Measurements from ENCODE around the gene SERPINB10.
A peak's percentile ranks its signal among the peaks of the same experiment; 100 is the strongest.
"Not testable (repeated sequence)": the region's sequence is repeated elsewhere in the genome, so short reads cannot be mapped to it uniquely, and the experiment has no call there.

The SERPINB10 gene

DNA sequence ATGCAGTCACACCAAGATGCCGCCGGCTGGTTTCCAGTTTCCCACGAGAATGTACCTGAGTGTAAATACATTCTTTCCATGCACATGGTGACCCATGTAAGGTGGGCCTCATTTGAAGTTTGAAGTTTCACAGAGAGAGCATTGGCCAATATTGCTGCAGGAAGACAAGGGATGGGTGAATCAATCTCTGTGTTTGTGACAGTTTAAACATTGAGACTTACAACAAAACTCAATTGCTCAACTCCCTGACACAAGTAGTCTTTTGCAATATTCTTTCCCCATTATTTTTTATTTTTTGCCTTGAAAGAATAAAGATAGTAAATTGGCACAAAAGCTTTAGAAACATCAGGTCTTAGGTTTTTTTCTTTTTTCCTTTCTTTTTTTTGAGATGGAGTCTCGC, 15.2 kb upstream of the SERPINB10 start:
- no peak for DNase-seq (ENCODE audit: low spot score)

DNA sequence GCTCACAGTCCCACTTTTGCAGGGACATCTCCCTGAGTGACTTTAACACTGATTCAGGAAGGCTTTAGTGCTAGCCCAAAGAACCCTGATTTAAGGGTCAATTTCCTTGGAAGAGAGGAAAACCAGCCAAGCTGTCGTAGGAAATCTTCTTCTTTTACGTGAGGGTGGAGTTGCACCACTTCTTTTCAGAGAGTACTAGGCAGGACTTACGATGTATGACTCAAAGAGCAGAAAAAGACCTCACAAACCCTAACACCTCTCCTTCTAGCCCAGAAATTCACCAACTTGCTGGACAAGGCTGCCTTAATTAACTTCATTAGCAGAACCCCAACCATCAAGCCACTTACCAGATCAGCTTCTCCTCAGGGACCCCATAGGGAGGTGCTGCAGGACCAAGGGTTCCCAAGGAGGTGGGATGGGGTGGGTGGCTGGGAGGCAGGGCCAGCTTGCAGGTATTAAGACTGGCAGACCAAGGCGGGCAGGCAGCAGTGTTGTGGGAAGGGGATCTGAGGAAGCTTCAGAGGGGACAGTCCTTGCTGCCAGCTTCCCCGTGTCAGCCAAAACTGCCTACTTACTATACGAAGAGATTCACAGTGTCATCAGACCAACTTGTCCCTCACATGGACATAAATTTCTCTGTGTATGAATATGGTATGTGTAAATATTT, 13.5 kb upstream of the SERPINB10 start:
- DNase-seq (ENCODE audit: low spot score): no peak

DNA sequence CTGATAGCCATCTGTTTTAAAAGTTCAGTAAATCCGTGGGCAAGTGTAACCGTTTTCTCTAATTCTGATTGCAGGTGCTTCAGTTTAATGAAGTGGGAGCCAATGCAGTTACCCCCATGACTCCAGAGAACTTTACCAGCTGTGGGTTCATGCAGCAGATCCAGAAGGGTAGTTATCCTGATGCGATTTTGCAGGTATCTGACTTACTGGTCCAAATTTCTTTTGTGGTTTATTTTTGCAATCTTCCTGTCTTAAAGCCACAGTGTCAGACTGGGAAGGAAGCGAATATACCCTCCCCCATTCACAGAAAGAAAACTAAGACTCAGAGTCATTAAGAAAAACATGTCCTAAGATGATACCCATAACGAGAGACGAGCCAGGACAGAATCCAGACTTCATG, 12.6 kb upstream of the SERPINB10 start:
- no peak for DNase-seq (ENCODE audit: low spot score)

DNA sequence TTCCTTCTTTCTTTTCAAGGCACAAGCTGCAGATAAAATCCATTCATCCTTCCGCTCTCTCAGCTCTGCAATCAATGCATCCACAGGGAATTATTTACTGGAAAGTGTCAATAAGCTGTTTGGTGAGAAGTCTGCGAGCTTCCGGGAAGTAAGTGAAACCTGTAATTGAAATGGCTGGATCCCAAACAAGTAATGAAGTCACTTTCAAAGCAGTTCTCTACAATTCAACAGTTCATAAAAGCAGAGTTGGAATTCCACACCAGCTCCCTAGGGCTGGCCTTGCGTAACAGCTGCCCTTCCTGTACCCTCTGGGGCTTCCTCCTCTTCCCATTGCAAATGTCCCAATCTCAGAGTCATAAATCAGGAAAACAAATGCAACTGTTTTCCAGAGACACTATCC, 10.7 kb upstream of the SERPINB10 start:
- no peak for DNase-seq (ENCODE audit: low spot score)

DNA sequence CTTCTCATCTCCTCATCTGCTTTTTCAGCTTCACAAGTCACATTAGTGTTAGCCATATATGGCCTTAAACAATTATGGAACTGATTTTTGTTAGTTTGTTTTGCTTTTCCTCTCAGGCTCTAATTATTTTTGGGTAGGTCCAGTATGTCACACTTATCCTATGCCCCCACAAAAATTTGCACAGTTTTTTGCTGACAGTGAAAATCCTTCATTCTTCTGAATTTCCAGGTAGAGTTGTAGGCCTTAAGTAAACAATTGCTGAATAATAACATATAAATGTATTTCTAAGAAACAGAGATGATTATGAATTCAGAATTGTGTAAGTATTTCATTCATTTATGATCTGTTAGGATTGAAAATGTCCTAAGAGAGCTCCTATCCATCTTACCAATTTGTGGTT, 8.6 kb upstream of the SERPINB10 start:
- no peak for DNase-seq (ENCODE audit: low spot score)

DNA sequence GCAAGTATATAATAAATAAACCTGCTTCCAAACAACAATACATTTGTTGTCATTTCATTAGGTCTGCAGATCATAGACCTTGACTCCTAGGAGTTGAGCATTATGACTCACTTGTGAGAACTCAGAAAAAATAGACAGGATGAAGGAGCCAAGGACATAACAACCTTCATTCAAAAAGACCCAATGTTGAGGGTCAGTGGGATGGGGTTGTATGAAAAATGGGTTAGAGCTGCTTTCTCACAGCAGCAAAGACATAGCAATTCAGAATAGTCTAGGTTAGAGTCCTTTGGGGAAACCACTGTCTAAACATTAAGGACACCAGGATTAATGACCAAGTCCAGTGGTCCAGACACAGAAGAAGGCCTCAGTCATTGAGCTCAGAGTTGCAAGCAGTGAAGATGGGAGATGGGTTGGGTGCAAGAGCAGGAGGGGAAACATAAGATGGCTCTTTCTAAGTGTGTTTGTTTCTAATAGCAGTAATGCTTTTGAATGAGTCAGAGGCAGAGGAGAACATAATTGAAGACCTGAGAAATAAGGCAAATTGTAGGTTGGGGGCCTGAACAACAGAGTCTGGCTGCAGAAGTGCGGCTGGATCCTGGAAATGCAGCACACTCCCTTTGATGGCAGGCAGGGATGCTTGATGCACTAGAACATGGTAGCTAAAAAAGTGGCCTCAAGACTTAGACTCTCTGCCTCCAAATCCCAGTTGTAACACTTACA, 3.7 kb upstream of the SERPINB10 start:
- no peak for DNase-seq (ENCODE audit: low spot score)

DNA sequence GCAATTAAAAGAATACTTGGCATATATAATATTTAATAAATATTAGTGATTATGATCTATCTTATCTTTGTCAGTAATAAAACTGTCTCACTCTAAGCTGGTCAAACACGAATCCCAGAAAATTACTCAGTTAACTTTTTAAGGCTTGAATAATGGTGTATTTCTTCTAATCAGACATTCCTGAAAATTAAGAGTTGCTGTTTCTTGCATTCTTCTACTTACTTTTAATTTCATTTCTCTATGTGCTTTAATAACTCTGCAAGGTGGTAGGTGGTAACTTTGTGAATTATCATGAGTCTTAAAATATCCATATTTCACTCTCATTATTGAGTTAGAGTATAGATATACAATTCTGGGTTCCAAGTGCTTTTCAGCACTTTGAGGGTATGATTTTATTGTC, 3.1 kb upstream of the SERPINB10 start:
- DNase-seq (ENCODE audit: low spot score): no peak

DNA sequence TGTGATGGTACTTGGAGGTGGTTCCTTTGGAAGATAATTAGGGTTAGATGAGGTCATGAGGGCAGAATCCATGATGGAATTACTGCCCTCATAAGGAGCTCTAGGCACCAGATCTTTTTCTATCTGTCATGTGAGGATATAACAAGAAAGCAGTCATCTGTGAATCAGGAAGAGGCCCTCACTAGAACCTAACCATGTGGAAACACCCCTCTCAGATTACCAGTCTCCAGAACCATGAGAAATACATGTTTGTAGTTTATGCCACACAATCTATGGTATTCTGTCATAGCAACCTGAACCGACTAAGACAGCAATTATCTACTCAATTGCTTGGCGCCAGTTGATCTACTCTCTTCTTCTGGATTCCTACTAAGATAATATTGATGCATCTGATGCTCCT, 2.4 kb upstream of the SERPINB10 start:
- DNase-seq (ENCODE audit: low spot score): no peak

DNA sequence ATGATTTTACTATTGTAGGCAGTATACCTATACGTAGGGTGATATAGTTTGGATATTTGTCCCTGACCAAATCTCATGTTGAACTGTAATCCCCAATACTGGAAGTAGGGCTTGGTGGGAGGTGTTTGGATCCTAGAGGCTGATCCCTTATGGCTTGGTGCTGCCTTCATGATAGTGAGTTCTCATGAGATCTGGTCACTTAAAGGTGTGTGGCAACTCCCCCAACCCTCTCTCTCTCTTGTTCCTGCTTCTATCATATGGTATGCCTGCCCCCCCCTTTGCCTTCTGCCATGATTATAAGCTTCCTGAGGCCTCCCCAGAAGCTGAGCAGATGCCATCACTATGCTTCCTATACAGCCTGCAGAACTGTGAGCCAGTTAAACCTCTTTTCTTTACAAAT, 1.7 kb upstream of the SERPINB10 start:
- no peak for DNase-seq (ENCODE audit: low spot score)

DNA sequence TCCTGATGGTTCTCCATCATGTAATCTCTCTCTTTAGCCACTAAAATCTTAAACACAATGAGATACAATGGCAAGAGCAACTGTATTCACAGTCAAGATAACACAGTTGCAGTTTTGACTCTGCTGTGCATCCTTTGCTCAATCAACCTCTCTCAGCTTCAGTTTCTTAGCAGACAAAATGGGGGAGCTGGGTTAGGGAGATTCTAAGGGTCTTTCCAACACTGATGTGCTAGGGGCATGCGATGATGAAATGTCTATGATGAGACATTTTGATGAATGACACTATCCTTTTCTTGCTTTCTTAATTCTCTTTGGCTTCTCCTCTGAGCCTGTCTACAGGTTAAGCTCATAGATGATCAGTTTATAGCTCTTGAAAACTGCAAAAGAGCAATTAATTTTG, 1.1 kb downstream of the SERPINB10 start:
- no peak for DNase-seq (ENCODE audit: low spot score)

DNA sequence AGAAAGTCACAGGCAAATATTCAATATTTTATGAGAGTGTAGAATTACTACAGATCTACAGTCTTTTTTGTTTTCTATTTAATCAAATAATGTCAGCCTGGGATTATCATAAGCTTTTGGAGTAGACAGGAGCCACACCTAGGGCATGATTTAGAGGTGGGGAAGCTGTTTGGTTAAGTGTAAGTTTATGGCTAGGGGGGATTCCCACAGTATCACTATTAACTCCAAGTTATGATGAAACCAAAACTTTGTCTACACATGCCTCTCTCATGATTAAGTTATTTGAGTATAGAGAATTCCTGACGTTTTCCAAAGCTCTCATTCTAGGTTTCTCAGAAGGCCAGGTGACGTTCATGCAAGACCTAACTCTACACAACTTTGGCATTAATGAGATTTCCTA, 2.1 kb downstream of the SERPINB10 start:
- DNase-seq (ENCODE audit: low spot score): no peak

DNA sequence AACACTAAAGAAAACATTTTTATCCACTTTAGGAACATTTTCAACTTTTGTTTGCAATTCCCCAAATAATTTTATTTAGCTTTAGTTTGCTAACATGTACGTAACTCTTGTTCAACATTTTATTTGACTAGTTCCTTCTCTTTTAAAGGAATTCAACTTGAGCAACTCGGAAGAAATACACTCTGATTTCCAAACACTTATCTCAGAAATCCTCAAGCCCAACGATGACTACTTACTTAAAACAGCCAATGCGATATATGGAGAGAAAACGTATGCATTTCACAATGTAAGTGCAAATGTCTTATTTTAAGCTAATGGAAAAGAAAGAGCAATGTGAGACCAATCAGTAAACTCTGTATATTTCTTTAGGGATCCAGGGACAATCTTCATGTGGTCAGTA, 10.1 kb downstream of the SERPINB10 start:
- DNase-seq (ENCODE audit: low spot score): no peak

DNA sequence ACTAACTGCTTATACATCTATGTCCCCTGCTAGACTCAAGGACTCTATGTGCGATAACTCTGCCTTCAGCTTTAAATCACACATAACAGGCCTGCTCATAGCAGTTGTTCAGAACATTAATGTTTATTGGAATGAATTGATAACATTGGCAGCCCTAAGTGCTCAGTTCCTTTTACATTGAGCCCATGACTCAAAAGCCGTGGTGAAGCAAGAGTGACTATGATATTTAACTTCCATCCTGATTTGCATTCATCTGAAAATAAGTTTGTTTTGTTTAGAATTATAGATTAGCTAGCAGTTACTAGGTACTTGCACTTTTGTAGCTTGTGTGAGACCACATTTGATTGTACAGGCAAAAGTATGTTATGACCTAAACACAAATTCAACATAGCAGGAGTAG, 14.3 kb downstream of the SERPINB10 start:
- no peak for DNase-seq (ENCODE audit: low spot score)

DNA sequence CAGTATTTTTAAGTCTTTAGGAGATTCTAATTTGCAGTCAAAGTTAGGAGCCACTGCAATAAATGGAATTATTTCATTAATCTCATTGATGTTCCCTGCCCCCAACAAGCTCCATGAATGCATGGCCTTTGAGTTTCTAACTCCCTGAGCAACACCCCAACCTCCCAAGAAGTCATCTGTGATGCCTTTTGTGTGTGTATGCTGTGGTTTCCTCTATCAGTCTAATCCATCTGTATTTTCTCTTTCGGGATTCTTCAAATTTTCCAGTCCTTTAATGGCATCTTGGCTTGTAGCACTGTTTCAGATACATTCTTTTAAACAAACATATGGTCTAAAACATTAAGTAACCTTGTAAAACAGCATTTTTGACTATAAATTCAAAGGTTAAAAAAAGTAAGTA, 16.8 kb downstream of the SERPINB10 start:
- DNase-seq (ENCODE audit: low spot score): no peak

DNA sequence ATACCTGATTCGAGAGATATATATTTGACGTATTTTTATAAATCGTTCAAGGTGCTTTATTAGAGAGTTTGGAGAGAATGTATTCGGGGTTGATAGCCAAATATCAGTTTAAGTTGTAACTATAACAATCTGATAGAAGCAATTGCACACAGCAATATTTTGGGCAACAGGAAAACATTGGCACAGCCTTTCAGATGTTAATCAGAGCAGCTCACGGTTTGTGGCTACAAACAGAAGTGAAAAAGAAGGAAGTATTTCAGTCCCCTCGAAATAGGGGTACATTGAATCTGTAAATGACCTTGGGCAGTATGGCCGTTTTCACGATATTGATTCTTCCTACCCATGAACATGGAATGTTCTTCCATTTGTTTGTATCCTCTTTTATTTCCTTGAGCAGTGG, 20.6 kb downstream of the SERPINB10 start:
- no peak for DNase-seq (ENCODE audit: low spot score)

DNA sequence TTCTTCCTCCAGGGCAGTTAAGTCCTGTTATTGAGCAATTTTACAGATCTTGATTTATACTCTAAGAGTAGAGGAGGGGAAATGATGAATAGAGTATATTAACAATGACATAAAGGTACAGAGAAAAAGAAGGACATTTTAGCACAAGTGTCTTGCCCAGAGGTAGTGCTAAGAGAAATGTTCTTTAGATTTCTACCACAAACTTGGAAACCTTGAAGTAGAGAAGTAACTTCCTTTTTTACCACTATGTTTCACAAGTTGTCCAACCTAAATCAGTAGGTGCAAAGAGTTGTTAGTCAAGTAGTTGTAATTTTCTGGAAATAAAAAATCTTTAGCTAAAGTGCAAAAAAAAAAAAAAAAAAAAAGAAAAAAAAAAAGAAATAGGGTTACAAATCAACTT, 21.6 kb downstream of the SERPINB10 start:
- DNase-seq (ENCODE audit: low spot score): not testable (repeated sequence)

DNA sequence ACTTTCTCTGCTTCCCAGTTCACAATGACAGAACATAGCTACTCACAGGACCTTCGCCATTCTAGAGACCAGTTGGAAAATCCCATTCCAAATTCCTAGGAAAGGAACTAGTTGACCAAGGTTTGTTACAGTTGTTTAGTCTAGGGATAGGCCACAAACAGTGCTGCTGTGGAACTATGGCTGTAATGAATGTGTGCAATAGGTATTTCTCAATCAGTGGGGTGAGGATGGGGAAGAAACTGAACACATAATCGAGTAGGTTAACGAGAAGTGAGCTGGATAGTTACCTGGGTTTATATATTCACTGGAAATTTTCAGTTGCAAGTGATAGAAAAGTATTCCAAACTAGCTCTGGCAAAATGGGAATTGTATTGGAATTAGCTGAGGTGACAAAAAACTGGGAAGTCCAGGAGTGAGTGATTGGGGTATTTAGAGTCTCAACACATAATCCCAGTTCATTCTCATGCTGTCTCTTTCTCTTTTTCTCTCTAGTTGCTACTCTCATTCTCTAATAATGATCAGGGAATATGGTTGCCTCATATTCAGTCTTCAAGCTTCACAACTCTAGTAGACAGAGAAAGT, 23.1 kb downstream of the SERPINB10 start:
- DNase-seq (ENCODE audit: low spot score): no peak

DNA sequence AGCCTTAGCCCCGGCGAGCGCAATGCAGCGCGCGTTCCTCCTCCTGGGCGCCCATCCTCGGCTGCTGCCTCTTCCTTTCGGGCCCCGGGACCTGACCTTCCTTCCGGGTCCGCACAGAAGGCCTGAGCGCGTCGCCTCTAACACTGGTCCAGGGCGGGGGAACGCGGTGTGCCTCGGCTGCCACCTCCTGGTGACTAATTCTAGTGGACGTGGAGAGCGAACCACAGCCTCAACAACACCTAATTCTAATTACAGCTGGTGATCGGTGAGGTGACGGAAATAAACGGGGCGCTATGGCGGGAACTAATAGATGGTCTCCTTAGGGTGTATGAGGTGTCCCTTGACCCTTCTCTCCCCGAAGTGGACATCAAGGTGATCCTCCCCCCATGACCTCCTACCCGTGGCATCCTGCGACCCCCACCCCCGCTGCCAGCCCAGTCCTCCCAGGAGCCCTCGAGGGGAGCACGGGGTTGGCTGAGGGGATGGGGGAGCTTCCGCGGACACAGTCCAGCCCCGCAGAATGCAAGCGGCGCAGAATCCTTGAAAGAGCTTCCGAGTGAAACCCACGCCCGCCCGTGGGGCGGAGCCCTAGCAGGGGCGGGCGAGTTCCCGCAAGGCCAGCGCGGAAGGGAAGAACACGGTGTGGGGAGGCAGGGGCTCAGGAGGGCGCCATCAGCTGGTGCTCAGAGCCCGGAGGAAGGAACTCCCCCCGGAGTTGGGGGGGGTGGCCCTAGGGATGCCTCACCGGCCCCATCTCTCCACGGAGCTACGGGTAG, 28.6 kb downstream of the SERPINB10 start:
- peak; percentile 92 for DNase-seq (ENCODE audit: low spot score)

DNA sequence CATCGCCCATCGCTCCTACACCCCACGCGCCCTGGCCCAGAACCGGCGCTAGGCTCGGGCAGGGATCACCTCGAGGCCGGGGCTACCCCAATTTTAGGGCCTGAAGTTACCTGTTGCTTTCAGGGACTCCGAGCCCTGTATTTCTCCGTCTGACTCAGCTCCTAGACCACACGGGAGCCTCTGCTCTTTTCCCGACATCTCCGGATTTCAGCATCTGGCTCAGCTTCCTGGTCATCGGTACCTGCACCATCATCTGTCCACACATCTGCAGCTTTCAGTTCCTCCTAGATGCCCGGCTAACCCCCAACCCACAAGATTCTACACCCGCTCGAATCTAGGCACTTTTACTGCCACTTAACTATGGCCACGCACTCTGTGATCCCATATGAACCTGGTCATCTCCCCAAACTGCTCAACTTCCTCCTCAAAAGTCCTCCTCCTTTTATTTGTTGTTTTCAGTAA, 29.2 kb downstream of the SERPINB10 start:
- no peak for DNase-seq (ENCODE audit: low spot score)

DNA sequence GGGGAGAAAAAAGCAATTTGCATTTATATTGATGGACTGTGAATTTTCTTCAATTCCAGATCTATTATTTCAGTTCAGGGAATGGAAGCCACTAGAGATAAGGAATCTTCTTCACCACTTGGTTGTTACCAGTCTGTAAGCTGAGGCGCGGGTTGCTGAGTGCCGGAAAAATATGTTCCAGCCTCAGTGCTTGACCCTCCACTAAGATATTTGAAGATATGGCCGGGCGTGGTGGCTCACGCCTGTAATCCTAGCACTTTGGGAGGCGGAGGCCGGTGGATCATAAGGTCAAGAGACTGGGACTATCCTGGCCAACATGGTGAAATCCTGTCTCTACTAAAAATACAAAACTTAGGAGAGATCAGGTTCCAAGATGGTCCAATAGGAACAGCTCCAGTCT, 32.2 kb downstream of the SERPINB10 start:
- DNase-seq (ENCODE audit: low spot score): no peak

DNA sequence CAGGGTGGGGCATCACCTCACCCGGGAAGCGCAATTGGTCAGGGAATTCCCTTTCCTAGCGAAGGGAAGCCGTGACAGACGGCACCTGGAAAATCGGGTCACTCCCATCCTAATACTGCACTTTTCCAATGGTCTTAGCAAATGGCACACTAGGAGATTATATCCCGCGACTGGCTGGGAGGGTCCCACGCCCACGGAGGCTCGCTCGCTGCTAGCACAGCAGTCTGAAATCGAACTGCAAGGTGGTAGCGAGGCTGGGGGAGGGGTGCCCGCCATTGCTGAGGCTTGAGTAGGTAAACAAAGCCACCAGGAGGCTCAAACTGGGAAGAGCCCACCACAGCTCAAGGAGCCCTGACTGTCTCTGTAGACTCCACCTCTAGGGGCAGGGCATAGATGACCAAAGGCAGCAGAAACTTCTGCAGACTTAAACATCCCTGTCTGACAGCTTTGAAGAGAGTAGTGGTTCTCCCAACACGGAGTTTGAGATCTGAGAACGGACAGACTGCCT, 32.8 kb downstream of the SERPINB10 start:
- DNase-seq (ENCODE audit: low spot score): not testable (repeated sequence)

DNA sequence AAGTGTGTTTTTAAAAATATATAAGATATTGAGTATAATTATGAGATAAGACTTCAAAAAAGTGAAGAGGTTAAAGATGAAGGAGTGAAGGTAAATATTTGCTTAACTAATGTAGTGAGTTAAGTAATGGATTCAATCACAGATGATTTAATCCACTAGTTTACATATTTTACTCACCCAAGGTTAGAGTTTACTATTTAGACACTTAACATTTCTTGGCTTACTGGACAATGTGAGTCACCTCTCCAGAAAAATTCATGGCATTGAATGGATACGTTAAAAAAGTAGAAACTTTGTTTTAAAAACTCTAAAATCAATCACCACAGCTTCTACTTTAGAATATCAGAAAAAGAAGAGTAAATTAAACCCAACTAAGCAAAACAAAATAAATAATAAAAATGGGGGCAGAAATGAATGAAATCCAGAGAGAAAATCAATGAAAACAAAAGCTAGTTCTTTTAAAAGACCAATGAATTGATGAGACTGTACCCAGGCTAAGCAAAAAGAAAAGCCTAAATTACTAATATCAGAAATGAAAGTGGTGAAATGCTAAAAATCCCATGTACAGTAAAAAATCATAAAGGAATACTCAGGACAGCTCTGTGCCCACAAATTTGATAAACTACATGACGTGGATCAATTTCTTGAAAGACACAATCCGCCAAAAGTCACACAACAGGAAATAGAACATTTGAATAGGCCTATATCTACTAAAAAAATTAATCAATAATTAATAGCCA, 39.5 kb downstream of the SERPINB10 start:
- no peak for DNase-seq (ENCODE audit: low spot score)
